Suprapubic skin (tissue), 4 donors: ENCODE results near the gene CDKN3. TPM values are rescaled to one million over a fixed set of nuclear protein-coding genes. Genes with fewer than 3 reads are reported as not detected.
"Not testable (repeated sequence)": the region's sequence is repeated elsewhere in the genome, so short reads cannot be mapped to it uniquely, and the experiment has no call there.

Experiments used
- DNase-seq, 2 donors: peaks; one replicate each; pipeline ENCODE4 v3.0.0-alpha.2; 2019; ENCODE audit warnings: low spot score in 2 of 2
- H3K27ac ChIP-seq: fragments of 200-600 bp; sonication (generic); one replicate; pipeline ENCODE4 v1.5.1; 2019
- H3K27me3 ChIP-seq: fragments of 200-600 bp; sonication (generic); one replicate; pipeline ENCODE4 v1.5.1; 2019
- H3K36me3 ChIP-seq: fragments of 200-600 bp; sonication (generic); one replicate; pipeline ENCODE4 v1.5.1; 2019
- H3K4me1 ChIP-seq: fragments of 200-600 bp; sonication (generic); one replicate; pipeline ENCODE4 v1.5.1; 2019
- H3K4me3 ChIP-seq: fragments of 200-600 bp; sonication (generic); one replicate; pipeline ENCODE4 v1.5.1; 2019; ENCODE audit warnings: mild to moderate bottlenecking
- H3K9me3 ChIP-seq: fragments of 200-600 bp; sonication (generic); one replicate; pipeline ENCODE4 v1.5.1; 2019
- EP300 ChIP-seq: sonication (generic); formaldehyde crosslinking; IDR thresholded peaks from one replicate; pipeline ENCODE4 v1.6.1; 2017; ENCODE audit warnings: antibody characterized with exemption
- POLR2A ChIP-seq, 2 donors: fragments of 450-650 bp; IDR thresholded peaks; one replicate each; pipeline ENCODE4 v1.6.1; 2017; ENCODE audit warnings: antibody characterized with exemption in 2 of 2, mild to moderate bottlenecking in 2 of 2, moderate library complexity in 2 of 2
- POLR2AphosphoS5 ChIP-seq, 3 donors: sonication (generic); formaldehyde crosslinking; IDR thresholded peaks; one replicate each; pipeline ENCODE4 v1.6.1; 2017; ENCODE audit warnings: antibody characterized with exemption in 3 of 3
- WGBS: methylation state at CpG from one replicate; pipeline ENCODE4 v1.1.5; 2018; 5-methylcytosine and 5-hydroxymethylcytosine counted together
- total RNA-seq, 4 donors: library from RNA; depleted of rRNA; stranded (reverse); fragments of >200 nt; gene quantifications; one replicate each; pipeline ENCODE4 v1.1.0, GENCODE V29; 2016
- TF ChIP-seq, protein P1 (sequence below), 2 donors: fragments of 200-600 bp in 1 of 2; fragments of 450-650 bp in 1 of 2; sonication (generic) in 1 of 2; IDR thresholded peaks; one replicate each; pipeline ENCODE4 v1.5.1; 2016 to 2019; ENCODE audit warnings: antibody characterized with exemption in 2 of 2, mild to moderate bottlenecking in 1 of 2, moderate library complexity in 1 of 2

CDKN3 gene
- total RNA-seq, 4 donors from 2014 or later: 4.9 to 8.0 (median 7.5) TPM; not detected in 1

DNA sequence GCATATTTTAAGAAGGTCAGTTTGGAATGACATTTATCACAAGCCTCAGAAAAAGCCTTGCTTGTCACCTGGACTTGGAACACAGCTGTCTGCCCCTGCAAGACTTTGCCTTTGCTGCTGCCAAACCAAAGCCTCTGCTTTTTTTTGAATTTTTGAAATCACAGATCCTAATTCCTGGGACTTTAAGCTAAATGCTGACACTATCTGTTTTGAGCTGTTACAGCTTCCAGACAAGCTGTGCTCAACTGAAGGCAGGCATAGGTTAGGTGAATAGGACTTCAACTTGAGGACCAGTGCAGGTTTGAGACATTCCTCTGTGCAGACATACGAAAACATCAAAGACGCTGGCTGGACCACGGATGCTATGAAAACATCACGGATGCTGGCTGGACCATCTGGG lies 11.3 kb upstream of the CDKN3 start:
- no peak for DNase-seq
- Histone ChIP-seq H3K27me3 (peaks cover 8% of the 10 kb centered on the region), H3K9me3 (no peaks in the 10 kb centered on the region), H3K36me3 (no peaks in the 10 kb centered on the region), H3K4me1 (peaks cover 5% of the 10 kb centered on the region), H3K4me3 (no peak overlapping the region), H3K27ac (no peak overlapping the region)
- TF ChIP-seq EP300 (no peak), POLR2AphosphoS5 (IDR thresholded peaks at IDR 0.05) (no peak), POLR2A (IDR thresholded peaks at IDR 0.05) (no peak)
- TF ChIP-seq, protein P1, sequence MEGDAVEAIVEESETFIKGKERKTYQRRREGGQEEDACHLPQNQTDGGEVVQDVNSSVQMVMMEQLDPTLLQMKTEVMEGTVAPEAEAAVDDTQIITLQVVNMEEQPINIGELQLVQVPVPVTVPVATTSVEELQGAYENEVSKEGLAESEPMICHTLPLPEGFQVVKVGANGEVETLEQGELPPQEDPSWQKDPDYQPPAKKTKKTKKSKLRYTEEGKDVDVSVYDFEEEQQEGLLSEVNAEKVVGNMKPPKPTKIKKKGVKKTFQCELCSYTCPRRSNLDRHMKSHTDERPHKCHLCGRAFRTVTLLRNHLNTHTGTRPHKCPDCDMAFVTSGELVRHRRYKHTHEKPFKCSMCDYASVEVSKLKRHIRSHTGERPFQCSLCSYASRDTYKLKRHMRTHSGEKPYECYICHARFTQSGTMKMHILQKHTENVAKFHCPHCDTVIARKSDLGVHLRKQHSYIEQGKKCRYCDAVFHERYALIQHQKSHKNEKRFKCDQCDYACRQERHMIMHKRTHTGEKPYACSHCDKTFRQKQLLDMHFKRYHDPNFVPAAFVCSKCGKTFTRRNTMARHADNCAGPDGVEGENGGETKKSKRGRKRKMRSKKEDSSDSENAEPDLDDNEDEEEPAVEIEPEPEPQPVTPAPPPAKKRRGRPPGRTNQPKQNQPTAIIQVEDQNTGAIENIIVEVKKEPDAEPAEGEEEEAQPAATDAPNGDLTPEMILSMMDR (IDR thresholded peaks at IDR 0.05): no peak
- 73% methylated on average over 4 of the region's 4 CpGs for WGBS

DNA sequence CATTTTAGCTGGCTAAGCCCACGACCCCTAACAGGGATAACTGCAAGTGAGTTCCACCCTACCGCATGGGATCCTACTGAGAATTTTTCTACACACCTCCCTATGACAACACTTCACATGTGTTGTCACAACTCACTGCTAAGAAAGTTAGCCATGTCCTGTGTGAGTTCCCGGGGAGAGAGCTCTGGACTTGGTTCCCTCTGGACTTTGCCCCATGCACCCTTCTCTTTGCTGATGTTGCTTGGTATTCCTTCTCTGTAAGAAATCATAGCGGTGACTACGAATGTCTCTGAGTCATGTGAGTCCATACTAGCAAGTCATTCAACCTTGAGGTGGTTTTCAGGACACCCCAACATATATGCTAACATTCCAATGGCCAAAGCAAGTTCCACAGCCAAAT lies 9.5 kb upstream of the CDKN3 start:
- Histone ChIP-seq H3K4me3 (no peak overlapping the region), H3K27ac (no peak overlapping the region), H3K9me3 (no peaks in the 10 kb centered on the region), H3K36me3 (no peaks in the 10 kb centered on the region), H3K4me1 (peaks cover 5% of the 10 kb centered on the region), H3K27me3 (peaks cover 8% of the 10 kb centered on the region)
- DNase-seq: no peak
- WGBS: 88% methylated on average over 5 of the region's 5 CpGs
- TF ChIP-seq POLR2AphosphoS5 (IDR thresholded peaks at IDR 0.05) (no peak), POLR2A (IDR thresholded peaks at IDR 0.05) (no peak), EP300 (no peak)
- TF ChIP-seq, protein P1 (IDR thresholded peaks at IDR 0.05): no peak

DNA sequence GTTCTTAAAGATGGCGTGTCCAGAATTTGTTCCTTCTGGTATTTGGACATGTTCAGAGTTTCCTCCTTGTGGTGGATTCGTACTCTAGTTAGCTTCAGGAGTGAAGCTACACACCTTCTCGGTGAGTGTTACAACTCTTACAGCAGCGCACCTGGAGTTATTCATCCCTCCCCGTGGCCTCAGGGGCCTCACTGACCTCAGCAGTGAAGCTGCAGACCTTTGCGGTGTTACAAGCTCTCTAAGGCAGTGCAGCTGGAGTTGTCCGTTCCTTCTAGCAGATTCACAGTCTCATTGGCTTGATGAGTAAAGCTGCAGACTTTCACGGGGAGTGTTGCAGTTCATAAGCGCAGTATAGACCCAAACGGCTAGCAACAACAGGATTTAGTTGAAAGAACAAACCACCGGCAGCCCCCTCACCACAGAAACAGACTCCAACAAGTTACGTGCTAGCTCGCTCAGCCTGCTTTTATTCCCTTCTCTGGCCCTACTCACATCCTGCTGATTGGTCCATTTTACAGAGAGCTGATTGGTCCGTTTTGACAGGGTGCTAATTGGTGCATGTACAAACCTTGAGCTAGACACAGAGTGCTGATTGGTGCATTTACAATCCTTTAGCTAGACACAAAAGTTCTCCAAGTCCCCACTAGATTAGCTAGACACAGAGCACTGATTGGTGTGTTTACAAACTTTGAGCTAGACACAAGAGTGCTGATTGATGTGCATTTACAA lies 4.5 kb upstream of the CDKN3 start:
- TF ChIP-seq POLR2AphosphoS5 (IDR thresholded peaks at IDR 0.05) (no peak), POLR2A (IDR thresholded peaks at IDR 0.05) (no peak), EP300 (no peak)
- TF ChIP-seq, protein P1 (IDR thresholded peaks at IDR 0.05): no peak
- 84% methylated on average over 14 of the region's 14 CpGs for WGBS
- H3K36me3 ChIP-seq: no peaks in the 10 kb centered on the region
- no peaks in the 10 kb centered on the region for H3K9me3 ChIP-seq
- peaks cover 11% of the 10 kb centered on the region for H3K4me1 ChIP-seq
- no peak overlapping the region for H3K4me3 ChIP-seq
- no peak overlapping the region for H3K27ac ChIP-seq
- DNase-seq: no peak
- no peaks in the 10 kb centered on the region for H3K27me3 ChIP-seq

DNA sequence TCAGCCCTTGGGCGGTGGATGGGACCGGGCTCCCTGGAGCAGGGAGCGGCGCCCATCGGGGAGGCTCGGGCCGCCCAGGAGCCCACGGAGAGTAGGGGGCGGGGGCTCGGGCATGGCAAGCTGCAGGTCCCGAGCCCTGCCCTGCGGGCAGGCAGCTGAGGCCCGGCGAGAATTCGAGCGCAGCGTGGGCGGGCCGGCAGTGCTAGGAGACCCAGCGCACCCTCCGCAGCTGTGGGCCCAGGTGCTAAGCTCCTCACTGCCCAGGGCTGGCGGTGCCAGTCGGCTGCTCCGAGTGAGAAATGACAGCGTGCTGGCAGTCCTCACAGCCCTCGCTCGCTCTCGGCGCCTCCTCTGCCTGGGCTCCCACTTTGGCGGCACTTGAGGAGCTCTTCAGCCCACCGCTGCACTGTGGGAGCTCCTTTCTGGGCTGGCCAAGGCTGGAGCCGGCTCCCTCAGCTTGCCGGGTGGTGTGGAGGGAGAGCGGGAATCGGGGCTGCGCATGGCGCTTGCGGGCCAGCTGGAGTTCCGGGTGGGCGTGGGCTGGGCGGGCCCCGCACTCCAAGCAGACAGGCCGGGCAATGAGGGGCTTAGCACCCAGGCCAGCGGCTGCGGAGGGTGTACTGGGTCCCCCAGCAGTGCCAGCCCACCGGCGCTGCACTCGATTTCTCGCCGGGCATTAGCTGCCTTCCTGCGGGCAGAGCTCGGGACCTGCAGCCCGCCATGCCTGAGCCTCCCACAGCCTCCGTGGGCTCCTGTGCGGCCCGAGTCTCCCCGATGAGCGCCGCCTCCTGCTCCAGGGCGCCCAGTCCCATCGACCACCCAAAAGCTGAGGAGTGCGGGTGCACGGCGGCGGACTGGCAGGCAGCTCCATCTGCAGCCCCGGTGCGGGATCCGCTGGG lies 3.6 kb upstream of the CDKN3 start:
- not testable (repeated sequence) for H3K36me3 ChIP-seq, DNase-seq, H3K4me3 ChIP-seq, H3K9me3 ChIP-seq, H3K27ac ChIP-seq, H3K27me3 ChIP-seq
- WGBS: 97% methylated on average over 44 of the region's 68 CpGs
- H3K4me1 ChIP-seq: peaks cover 21% of the 10 kb centered on the region

DNA sequence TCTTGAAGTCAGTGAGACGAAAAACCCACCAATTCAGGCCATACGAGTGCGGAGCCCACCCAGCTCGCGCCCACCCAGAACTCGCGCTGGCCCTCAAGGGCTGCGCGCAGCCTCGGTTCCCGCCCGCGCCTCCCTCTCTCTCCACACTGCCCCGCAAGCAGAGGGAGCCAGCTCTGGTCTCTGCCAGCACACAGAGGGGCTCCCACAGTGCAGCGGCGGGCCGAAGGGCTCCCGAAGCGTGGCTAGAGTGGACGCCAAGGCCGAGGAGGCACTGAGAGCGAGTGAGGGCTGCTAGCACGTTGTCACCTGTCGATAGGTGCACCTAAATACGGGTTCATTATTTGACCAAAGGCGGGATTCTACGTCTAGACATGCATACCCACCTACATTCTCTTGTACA lies 2.2 kb upstream of the CDKN3 start:
- WGBS: 96% methylated on average over 26 of the region's 27 CpGs
- TF ChIP-seq POLR2A (IDR thresholded peaks at IDR 0.05) (no peak), POLR2AphosphoS5 (IDR thresholded peaks at IDR 0.05) (no peak), EP300 (no peak)
- TF ChIP-seq, protein P1 (IDR thresholded peaks at IDR 0.05): no peak
- H3K4me3 ChIP-seq: no peak overlapping the region

More for the DNA sequence above, 2.2 kb upstream of the CDKN3 start:
- H3K9me3 ChIP-seq: no peaks in the 10 kb centered on the region
- no peak for DNase-seq
- peaks cover 20% of the 10 kb centered on the region for H3K4me1 ChIP-seq
- no peak overlapping the region for H3K27ac ChIP-seq
- H3K27me3 ChIP-seq: no peaks in the 10 kb centered on the region
- H3K36me3 ChIP-seq: no peaks in the 10 kb centered on the region
